ENCODE data around the gene RHOA.
"Not testable (repeated sequence)": the region's sequence is repeated elsewhere in the genome, so short reads cannot be mapped to it uniquely, and the experiment has no call there.

Gene RHOA

DNA sequence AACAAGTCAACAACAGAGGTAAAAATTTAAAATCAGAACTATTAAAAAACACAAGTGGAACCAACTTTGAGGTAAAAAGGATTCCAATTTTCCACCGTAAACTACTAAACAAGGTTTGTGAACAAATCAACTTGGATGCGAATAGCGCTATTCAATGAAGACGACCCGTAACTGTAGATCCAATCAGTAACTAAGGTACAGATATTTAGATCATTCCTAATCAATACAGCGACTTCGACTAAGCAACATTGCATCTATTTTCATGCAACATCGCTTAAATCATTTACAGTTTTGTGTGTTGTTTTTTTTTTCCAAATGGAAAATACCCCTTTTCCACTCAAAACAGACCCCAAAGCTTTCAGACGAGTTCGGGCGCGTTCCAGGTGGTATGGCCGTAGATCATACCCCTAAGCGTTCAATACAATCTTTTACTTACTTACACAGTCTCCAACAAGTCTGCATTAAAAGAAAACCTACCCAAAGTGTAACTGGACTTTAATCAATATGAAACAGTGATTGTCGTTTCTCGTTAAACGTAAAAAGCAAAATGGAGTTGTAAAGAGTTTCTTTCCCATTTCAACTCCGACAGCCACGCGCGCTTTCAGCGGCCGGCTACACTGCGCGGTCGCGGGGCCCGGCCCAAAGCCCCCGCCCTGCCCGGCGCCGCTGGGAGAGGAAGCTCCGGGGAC lies 786 bp downstream of the RHOA start:
- DNase-seq = no peak

- DNase-seq = no peak
Measured at GRCh38 chr3:49410066-49410845, 1.5 kb downstream of the RHOA start.

GRCh38 chr3:49406571-49407565 lies 4.9 kb downstream of the RHOA start:
- DNase-seq = no peak

DNA sequence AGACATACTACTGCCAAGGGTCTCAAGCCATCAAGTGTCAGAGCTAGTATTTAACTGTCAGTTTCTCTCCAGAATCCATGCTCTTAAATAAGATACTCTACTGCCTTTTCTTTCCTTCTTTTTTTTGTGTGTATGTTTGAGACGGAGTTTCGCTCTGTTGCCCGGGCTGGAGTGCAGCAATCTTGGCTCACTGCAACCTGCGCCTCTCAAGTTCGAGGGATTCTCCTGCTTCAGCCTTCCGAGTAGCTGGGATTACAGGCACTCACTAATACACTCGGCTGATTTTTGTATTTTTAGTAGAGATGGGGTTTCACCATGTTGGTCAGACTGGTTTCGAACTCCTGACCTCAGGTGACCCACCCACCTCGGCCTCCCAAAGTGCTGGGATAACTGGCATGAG lies 6.2 kb downstream of the RHOA start:
- DNase-seq = not testable (repeated sequence)

DNA sequence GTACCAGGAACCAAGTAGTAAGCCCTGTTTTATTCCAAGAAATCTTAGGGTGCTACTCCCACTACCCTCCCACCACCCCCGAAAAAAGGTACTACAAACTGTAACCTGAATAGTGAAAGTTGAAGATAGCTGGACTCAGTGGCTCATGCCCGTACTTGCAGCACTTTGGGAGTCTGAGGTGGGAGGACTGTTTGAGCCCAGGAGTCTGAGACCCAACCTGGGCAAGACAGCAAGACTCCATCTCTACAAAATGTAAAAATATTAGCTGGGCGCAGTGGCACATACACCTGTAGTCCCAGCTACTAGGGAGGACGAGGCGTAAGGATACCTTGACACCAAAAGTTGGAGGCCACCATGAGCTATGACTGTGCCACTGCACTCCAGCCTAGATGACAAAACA lies 7.9 kb downstream of the RHOA start:
- DNase-seq = no peak

DNA sequence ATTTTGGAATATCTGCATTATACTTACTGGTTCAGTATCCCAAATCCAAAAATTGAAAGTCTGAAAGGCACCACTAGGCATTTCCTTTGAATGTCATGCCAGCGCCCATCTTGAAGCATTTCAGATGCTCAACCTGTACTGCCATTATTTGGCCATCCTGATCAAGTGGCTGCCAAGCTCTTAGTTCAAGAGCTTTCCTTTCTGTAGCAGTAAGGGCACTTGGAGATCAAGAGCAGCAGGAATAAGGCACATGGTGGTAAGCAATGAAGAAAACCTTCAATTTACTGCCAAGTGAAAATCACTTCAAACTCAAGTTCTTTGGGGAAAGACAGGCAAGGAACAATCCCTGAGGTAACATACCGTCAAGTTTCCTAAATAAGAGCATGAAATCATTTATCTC lies 10.0 kb downstream of the RHOA start:
- DNase-seq = no peak

DNA sequence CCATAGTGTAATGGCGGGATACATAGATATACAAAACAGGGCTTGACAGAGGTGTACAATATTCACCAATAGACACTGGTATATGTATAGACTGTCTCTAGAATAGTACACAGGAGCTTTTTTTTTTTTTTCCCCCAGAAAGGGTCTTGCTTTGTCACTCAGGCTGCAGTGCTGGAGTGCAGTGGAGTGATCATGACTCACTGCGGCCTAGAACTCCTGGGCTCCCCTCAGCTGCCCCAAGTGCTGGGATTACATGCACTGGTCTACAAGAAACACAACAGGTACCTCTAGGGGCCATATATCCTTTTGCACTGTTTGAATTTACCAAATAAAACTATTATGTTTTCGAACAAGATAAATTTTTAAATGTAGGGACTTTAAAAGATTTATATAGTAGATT lies 12.3 kb downstream of the RHOA start:
- DNase-seq = no peak

- DNase-seq = no peak
Measured at GRCh38 chr3:49397470-49397869, 14.3 kb downstream of the RHOA start.

- not testable (repeated sequence) for DNase-seq
Measured at GRCh38 chr3:49391310-49391709, 20.5 kb downstream of the RHOA start.

DNA sequence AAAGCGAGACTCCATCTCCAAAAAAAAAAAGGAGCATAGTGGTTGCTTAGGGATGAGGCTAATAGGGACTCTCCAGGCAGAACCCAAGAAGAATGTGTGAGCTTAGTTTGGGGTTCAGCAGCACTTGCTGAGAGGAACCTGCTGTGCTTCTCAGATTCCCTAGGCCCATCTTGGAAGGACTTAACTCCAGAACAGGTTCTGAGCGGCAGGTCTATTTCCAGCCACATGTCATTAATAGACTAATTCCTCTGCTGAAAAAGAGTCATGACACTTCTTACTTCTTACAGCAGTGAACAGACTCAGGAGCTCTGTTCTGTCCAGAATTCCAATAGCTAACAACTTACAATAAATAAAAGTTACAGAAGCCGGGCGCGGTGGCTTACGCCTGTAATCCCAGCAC lies 22.5 kb downstream of the RHOA start:
- DNase-seq = no peak

GRCh38 chr3:49388289-49388820 lies 23.4 kb downstream of the RHOA start:
- no peak for DNase-seq

DNA sequence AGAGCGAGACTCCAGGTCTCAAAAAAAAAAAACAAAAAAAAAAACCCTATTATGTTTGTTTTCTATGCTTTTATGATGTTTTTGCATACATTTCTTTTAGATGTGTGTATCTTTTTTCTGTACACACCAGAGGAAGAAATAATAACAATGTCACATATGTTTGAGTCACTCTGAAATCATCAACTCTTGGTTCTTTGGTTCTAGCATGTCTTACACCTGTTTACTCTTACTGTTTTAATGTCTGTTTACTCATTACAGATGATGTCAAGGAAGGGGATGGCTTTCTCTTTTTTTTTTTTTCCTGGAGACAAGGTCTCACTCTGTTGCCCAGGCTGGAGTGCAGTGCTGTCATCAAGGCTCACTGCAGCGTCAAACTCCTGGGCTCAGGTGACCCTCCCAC lies 24.1 kb downstream of the RHOA start:
- DNase-seq = no peak

DNA sequence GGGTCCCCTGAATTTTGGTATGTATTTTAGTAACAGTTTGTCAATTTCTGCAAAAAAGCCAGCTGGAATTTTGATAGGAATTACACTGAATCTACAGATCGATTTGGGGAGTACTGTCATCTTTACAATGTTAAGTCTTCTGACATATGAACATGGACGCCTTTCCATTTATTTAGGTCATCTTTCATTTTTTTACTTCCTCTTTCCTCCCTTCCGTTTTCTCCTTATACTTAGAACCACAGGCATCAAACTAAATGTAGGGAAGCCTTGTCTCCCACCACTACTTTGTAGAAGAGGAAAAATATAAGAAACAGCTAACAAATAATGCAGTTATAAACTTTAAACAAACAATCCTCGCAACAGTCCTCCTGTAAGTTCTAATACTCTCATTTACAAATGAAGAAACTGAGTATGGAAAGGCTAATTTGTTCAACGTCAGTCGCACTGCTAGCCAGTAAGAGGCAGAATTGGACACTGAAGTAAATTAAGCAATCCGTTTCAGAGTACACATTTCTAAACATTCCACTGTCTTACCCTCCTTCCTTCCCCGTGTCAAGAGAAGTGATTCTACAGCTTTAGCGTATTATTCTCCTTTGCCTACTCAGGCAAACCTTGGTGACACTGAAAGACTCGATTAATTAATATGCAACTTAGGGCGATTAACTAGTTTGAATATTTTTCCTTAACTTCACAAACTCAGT lies 25.6 kb downstream of the RHOA start:
- DNase-seq = no peak

DNA sequence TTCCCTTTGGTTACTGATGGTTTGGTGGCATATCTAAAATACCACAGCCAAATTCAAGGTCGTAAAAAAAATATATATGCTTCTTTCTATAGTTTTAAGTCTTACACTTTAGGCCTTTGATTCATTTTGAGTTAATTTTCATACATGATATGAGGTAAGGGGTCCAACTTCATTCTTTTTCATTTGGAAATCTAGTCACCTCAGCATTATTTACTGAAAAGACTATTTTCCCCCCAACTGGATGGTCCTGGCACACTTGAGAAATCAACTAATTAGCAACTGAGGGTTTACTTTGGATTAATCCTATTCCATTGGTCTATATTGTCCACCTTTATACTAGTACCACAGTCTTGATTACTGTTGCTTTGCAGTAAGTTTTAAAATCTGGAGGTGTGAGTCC lies 26.2 kb downstream of the RHOA start:
- no peak for DNase-seq

GRCh38 chr3:49383387-49383786 lies 28.4 kb downstream of the RHOA start:
- no peak for DNase-seq

GRCh38 chr3:49378249-49378895 lies 33.4 kb downstream of the RHOA start:
- DNase-seq = no peak

- no peak for DNase-seq
Measured at GRCh38 chr3:49377483-49377882, 34.3 kb downstream of the RHOA start.

- no peak for DNase-seq
Measured at GRCh38 chr3:49371946-49372345, 39.8 kb downstream of the RHOA start.

GRCh38 chr3:49370585-49371290 lies 41.0 kb downstream of the RHOA start:
- no peak for DNase-seq

DNA sequence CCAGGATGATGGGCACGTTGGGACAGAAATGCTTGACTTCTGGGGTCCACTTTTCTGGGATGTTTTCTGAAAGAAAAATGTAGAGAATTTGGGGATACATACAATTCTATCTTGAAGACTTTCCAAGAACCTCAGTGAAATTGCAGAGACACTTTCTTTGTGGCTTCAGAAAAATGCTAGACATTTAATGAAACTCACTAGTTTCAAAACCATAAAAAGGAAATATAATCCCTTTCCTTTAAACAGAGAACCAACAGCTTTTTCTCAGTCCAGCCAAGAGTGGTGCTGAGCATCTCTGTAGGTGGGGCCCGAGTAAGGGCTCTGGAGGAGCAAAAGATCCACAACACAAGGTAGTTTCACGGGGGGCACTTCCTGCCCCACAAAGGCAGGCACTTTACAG lies 49.2 kb downstream of the RHOA start:
- DNase-seq = no peak

DNA sequence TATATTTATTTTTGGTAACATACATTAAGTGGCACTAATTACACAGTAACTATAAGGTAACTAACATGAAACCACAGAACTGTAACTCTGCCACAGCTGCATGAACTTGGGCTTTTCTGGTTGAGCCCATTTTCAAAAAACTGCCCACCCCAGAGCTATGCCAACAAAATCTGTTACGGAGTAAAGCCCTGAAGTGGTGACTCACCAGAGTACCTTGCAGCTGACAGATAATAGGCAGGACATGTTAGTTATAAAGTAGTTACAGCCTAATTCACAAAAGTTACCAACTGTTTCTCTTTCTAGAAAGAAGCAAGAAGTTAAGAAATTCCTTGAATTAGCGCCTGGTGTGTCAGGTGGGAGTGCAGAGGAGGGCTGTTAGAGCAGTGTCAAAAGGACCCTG lies 52.2 kb downstream of the RHOA start:
- DNase-seq = no peak
